Heart left ventricle (tissue), 16 donors: ENCODE data around the gene ISY1. TPM values are rescaled to one million over a fixed set of nuclear protein-coding genes. Genes with fewer than 3 reads are reported as not detected.
"Not testable (repeated sequence)": the region's sequence is repeated elsewhere in the genome, so short reads cannot be mapped to it uniquely, and the experiment has no call there.

ENCODE experiments used
- ATAC-seq, 4 donors: fragments of 200-7000 bp; cut with Tn5 transposase; one replicate each; pipeline ENCODE4 v1.9.1; 2020 to 2022; ENCODE audit warnings: moderate library complexity in 4 of 4, mild to moderate bottlenecking in 3 of 4, moderate number of reproducible peaks in 1 of 4
- DNase-seq, 5 donors: peaks; one replicate each; pipeline ENCODE4 v3.0.0-alpha.2; 2020
- H3K27ac ChIP-seq, 12 donors: fragments of 200-600 bp; sonication (generic) in 4 of 12; one replicate each; pipeline versions ENCODE4 v1.5.0 to v1.8.0; 2016 to 2022; ENCODE audit warnings: mild to moderate bottlenecking in 2 of 12
- H3K27me3 ChIP-seq, 9 donors: fragments of 200-600 bp; sonication (generic) in 2 of 9; one replicate each; pipeline versions ENCODE4 v1.5.1 to v1.8.0; 2016 to 2022; ENCODE audit warnings: mild to moderate bottlenecking in 3 of 9
- H3K36me3 ChIP-seq, 9 donors: fragments of 200-600 bp; sonication (generic) in 2 of 9; one replicate each; pipeline versions ENCODE4 v1.5.0 to v1.8.0; 2018 to 2022; ENCODE audit warnings: mild to moderate bottlenecking in 2 of 9
- H3K4me1 ChIP-seq, 12 donors: fragments of 200-600 bp; sonication (generic) in 4 of 12; one replicate each; pipeline versions ENCODE4 v1.5.0 to v1.8.0; 2016 to 2022; ENCODE audit warnings: mild to moderate bottlenecking in 3 of 12
- H3K4me3 ChIP-seq, 12 donors: fragments of 200-600 bp; sonication (generic) in 4 of 12; one replicate each; pipeline versions ENCODE4 v1.5.0 to v1.8.0; 2017 to 2022; ENCODE audit warnings: mild to moderate bottlenecking in 9 of 12, moderate library complexity in 4 of 12
- H3K9me3 ChIP-seq, 12 donors: fragments of 200-600 bp; sonication (generic) in 4 of 12; one replicate each; pipeline versions ENCODE4 v1.5.0 to v1.8.0; 2016 to 2022; ENCODE audit warnings: mild to moderate bottlenecking in 1 of 12
- CTCF ChIP-seq, 12 donors: fragments of 200-600 bp; sonication (generic) in 4 of 12; IDR thresholded peaks; one replicate each; pipeline versions ENCODE4 v1.5.0 to v1.8.0; 2018 to 2022; ENCODE audit warnings: antibody characterized with exemption in 12 of 12, mild to moderate bottlenecking in 5 of 12
- POLR2A ChIP-seq, 2 donors: fragments of 450-650 bp; IDR thresholded peaks; one replicate each; pipeline ENCODE4 v1.6.1; 2017; ENCODE audit warnings: antibody characterized with exemption in 2 of 2, mild to moderate bottlenecking in 2 of 2, moderate library complexity in 2 of 2
- WGBS, 4 donors: extraction: QIAGEN DNeasy Blood & Tissue Kit in 2 of 4; methylation state at CpG; one replicate each; pipeline versions ENCODE4 v1.1.5 to v1.1.7; 2013 to 2018; 5-methylcytosine and 5-hydroxymethylcytosine counted together
- intact Hi-C, 10 donors: fragments of 100-400 bp; cut with DNase I; formaldehyde crosslinking; loops; one replicate each; pipeline versions ENCODE4 v1.11.1 to v1.14.2; 2022
- polyA plus RNA-seq, 2 donors: library from polyadenylated mRNA; stranded (reverse); fragments of 200-250 nt; gene quantifications; one replicate each; pipeline ENCODE4 v1.2.3, GENCODE V29; 2013
- total RNA-seq, 9 donors: library from RNA; depleted of rRNA in 2 of 9; stranded (reverse); fragments of >200 nt in 2 of 9; fragmentation: NEBNext Ultra II Directional in 3 of 9; extraction: Animal tissue kit (Norgen Biotek cat#: 25700) in 3 of 9; gene quantifications; one replicate each; pipeline versions ENCODE4 v1.1.0 to v1.2.4, GENCODE V29; 2016 to 2023
- donor health status: ischemic (EF 13 %, LVEDD 7.1; RV severe dilation, severe dysfunction).
- donor health status: healthy with polysubstance abuse.
- donor health status: DM: no; HTN: yes; CAD: no.
- donor health status: DM: no; HTN: no; CAD: no.
- donor health status: ischemic (EF 25% LVEDD 6.9; RV normal size, moderate dysfunction).
- donor health status: ischemic (EF 25% LVEDD 5.7; RV mildly dilated, moderate dysfunction).
- donor health status: healthy.
- donor health status: DM: yes; HTN: yes; CAD: no.
- donor health status: ischemic (EF 35%, LVEDD 5.7; RV mildly dilated, moderate dysfunction).
- donor health status: nonischemic (EF 11% LVEDD 7.7; RV severe dilation, severe dysfunction).
- donor health status: DM: yes; HTN: yes; CAD: no.
- donor health status: PGD.
- donor health status: ischemic (EF 29% LVEDD 5.4; RV normal size, mild dysfunction).
- donor health status: nonischemic (EF 23%, LVEDD 6.1; RV moderate dilation, normal function).

Gene ISY1
- total and polyA plus RNA-seq, 11 donors = 14.9 to 31.2 (median 24.5) TPM

GRCh38 chr3:129173206-129173605 is 12.3 kb upstream of the ISY1 start:
- no peak for DNase-seq
- H3K4me1 ChIP-seq = peaks cover 17 to 80% (median 64%) of the 10 kb centered on the region in 12 donors
- TF ChIP-seq POLR2A (IDR thresholded peaks at IDR 0.05) (no peak), CTCF (IDR thresholded peaks at IDR 0.05) (no peak)
- peak in 2 of 4 donors; percentile 43 to 55 for ATAC-seq
- H3K36me3 ChIP-seq = peaks cover 6 to 71% (median 61%) of the 10 kb centered on the region in 9 donors
- intact Hi-C loops = no loop called here
- 24 to 31% (median 28%) methylated on average over 2 of the region's 2 CpGs for WGBS, 4 donors
- H3K27me3 ChIP-seq = no peaks in the 10 kb centered on the region
- peak overlapping the region in 9 of 12 donors; percentile 20 to 32 (median 27) for H3K4me3 ChIP-seq
- no peaks in the 10 kb centered on the region for H3K9me3 ChIP-seq
- peak overlapping the region in 10 of 12 donors; percentile 34 to 99 (median 68) for H3K27ac ChIP-seq

DNA sequence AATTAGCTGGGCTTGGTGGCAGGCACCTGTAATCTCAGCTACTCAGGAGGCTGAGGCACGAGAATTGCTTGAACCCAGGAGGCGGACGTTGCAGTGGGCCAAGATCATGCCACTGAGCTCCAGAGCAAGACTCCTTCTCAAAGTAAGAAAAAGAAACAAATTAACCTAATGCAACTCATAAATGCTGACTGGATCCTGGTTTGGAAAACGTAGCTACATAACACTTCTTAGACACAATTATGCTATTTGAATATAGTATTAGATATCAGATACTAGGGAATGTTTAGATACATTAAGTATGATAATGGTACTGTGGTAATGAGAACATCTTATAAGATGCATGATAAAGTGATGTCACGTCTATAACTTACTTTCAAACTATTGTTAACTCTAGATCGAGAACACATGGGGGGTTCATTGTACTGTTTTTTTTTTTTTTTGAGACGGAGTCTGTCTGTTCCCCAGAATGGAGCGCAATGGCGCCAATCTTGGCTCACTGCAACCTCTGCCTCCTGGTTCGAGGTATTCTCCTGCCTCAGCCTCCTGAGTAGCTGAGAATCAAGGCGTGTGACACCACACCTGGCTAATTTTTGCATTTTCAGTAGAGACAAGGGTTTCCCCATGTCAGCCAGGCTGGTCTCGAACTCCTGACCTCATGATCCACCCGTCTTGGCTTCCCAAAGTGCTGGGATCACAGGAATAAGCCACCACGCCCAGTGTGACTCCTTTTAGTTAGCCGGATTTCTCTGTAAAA is 5.9 kb upstream of the ISY1 start:
- peaks cover 6 to 73% (median 67%) of the 10 kb centered on the region in 9 donors for H3K36me3 ChIP-seq
- TF ChIP-seq CTCF (IDR thresholded peaks at IDR 0.05) (no peak), POLR2A (IDR thresholded peaks at IDR 0.05) (no peak)
- no peak overlapping the region for H3K4me3 ChIP-seq
- 86 to 90% (median 87%) methylated on average over 15 of the region's 15 CpGs for WGBS, 4 donors
- peaks cover 0 to 30% (median 16%) of the 10 kb centered on the region in 12 donors for H3K4me1 ChIP-seq
- no peak overlapping the region for H3K27ac ChIP-seq
- no peaks in the 10 kb centered on the region for H3K27me3 ChIP-seq
- H3K9me3 ChIP-seq = no peaks in the 10 kb centered on the region
- intact Hi-C loops = no loop called here
- no peak for ATAC-seq
- no peak for DNase-seq

DNA sequence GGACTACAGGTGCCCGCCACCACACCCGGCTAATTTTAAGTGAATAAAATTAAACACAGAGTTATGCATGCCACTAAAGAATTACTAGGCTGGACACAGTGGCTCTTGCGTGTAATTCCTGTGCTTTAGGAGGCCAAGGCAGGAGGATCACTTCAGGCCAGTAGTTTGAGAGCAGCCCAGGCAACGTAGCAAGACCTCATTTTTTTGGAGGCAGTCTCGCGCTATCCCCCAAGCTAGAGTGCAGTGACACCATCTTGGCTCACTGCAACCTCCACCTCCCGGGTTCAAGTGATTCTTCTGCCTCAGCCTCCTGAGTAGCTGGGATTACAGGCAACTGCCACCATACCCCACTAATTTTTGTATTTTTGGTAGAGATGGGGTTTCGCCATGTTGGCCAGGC is 4.7 kb upstream of the ISY1 start:
- H3K27me3 ChIP-seq, H3K27ac ChIP-seq, DNase-seq, intact Hi-C loops, ATAC-seq, H3K9me3 ChIP-seq, H3K4me3 ChIP-seq: not testable (repeated sequence)
- peaks cover 0 to 20% (median 11%) of the 10 kb centered on the region in 12 donors for H3K4me1 ChIP-seq
- WGBS, 4 donors = 90 to 97% (median 96%) methylated on average over 8 of the region's 8 CpGs
- H3K36me3 ChIP-seq = peaks cover 6 to 62% (median 55%) of the 10 kb centered on the region in 9 donors

DNA sequence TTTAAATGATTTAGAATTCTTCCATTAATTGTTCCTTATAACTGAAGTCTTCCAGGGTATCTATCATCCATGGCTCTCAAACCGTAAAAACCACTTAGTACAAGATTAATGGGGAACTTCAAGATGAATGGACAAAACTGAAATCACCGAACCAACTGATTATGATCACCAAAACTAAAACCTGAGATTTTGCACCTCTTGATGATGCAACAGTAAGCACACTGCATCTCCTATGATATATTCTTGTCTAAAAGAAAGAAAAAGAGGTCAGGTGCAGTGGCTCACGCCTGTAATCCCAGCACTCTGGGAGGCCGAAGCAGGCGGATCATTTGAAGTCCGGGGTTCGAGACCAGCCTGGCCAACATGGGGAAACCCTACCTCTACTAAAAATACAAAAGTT is 3.6 kb upstream of the ISY1 start:
- peaks cover 0 to 51% (median 44%) of the 10 kb centered on the region in 9 donors for H3K36me3 ChIP-seq
- ATAC-seq (no peak), DNase-seq (no peak)
- H3K4me1 ChIP-seq = peaks cover 2 to 20% (median 15%) of the 10 kb centered on the region in 12 donors
- H3K4me3 ChIP-seq = no peak overlapping the region
- no peaks in the 10 kb centered on the region for H3K9me3 ChIP-seq
- H3K27me3 ChIP-seq = no peaks in the 10 kb centered on the region
- WGBS, 4 donors = 92 to 93% (median 92%) methylated on average over 7 of the region's 7 CpGs
- intact Hi-C loops = no loop called here
- no peak for TF ChIP-seq POLR2A (IDR thresholded peaks at IDR 0.05)
- no peak for TF ChIP-seq CTCF (IDR thresholded peaks at IDR 0.05)
- H3K27ac ChIP-seq = no peak overlapping the region
